A549 (cell line): Measurements from ENCODE around the gene ZNF425. TPM values are rescaled to one million over a fixed set of nuclear protein-coding genes. Genes with fewer than 3 reads are reported as not detected.

Experiments
- ATAC-seq, 2 experiments: fragments of 200-7000 bp in 1 of 2; fragments of >200 bp in 1 of 2; cut with Nextera tagmentation in 1 of 2; cut with Tn5 transposase in 1 of 2; 3 replicates each; pipeline versions ENCODE4 v1.8.0 to v1.9.1; 2018 to 2020; ENCODE audit warnings: mild to moderate bottlenecking in 1 of 2, moderate library complexity in 1 of 2
- CTCF ChIA-PET: fragments of 300-600 bp; sonication (Branson Sonifier 250); formaldehyde crosslinking; extraction: SDS; loops from one replicate; lab custom pipeline; 2021; ENCODE audit warnings: antibody characterized with exemption, inconsistent platforms; lab: Yijun Ruan, JAX
- POLR2A ChIA-PET: fragments of 350-600 bp; formaldehyde crosslinking; extraction: SDS; loops from one replicate; lab custom pipeline; 2021; ENCODE audit warnings: antibody characterized with exemption, inconsistent platforms; lab: Yijun Ruan, JAX
- DNase-seq, 2 experiments: peaks; one replicate each; pipeline versions ENCODE4 v3.0.0 to v3.0.0-alpha.2; 2011 to 2016; ENCODE audit warnings: low read depth in 1 of 2, low spot score in 1 of 2
- FAIRE-seq: peaks from 2 replicates; lab custom pipeline; 2011; peaks lifted over from hg19 to GRCh38; lab: Jason Lieb, UNC
- H3K27ac ChIP-seq, 2 experiments: fragments of >200 bp; sonication (Bioruptor Twin); formaldehyde crosslinking; 3 replicates each; pipeline ENCODE4 v1.5.1; 2016 to 2017
- H3K4me1 ChIP-seq: fragments of >200 bp; sonication (Bioruptor Twin); formaldehyde crosslinking; 3 replicates; pipeline ENCODE4 v1.6.1; 2016
- H3K4me2 ChIP-seq: fragments of >200 bp; sonication (Bioruptor Twin); formaldehyde crosslinking; 3 replicates; pipeline ENCODE4 v1.6.1; 2016
- H3K4me3 ChIP-seq: fragments of >200 bp; sonication (Bioruptor Twin); formaldehyde crosslinking; 3 replicates; pipeline ENCODE4 v1.5.1; 2016
- H3K9me3 ChIP-seq: fragments of >200 bp; sonication (Bioruptor Twin); formaldehyde crosslinking; 3 replicates; pipeline ENCODE4 v1.6.1; 2016
- BHLHE40 ChIP-seq: IDR thresholded peaks from 2 replicates; pipeline ENCODE4 v1.6.1; 2012; ENCODE audit warnings: low read depth, low read length, inconsistent platforms
- CBX8 ChIP-seq: fragments of 200-600 bp; sonication (generic); IDR thresholded peaks from 2 replicates; pipeline ENCODE4 v1.6.1; 2016
- CHD4 ChIP-seq: fragments of 200-600 bp; sonication (generic); IDR thresholded peaks from 2 replicates; pipeline ENCODE4 v1.6.1; 2016; ENCODE audit warnings: antibody characterized with exemption, mild to moderate bottlenecking, borderline replicate concordance
- EHMT2 ChIP-seq: fragments of 200-600 bp; sonication (generic); IDR thresholded peaks from 2 replicates; pipeline ENCODE4 v1.6.1; 2016; ENCODE audit warnings: antibody characterized with exemption, low read depth, mild to moderate bottlenecking, moderate library complexity
- ESRRA ChIP-seq: fragments of 150-350 bp; IDR thresholded peaks from 2 replicates; pipeline ENCODE4 v1.6.1; 2014; ENCODE audit warnings: mild to moderate bottlenecking, low read length, borderline replicate concordance
- FOSL2 ChIP-seq, 2 experiments: fragments of 450-650 bp in 1 of 2; fragments of >200 bp in 1 of 2; sonication (Bioruptor Twin) in 1 of 2; formaldehyde crosslinking; IDR thresholded peaks; 2 replicates each; pipeline versions ENCODE4 v1.5.0 to v1.6.1; 2016 to 2020; ENCODE audit warnings: mild to moderate bottlenecking in 1 of 2, moderate library complexity in 1 of 2
- FOXS1 ChIP-seq: fragments of 250-450 bp; sonication (Bioruptor Pico); IDR thresholded peaks from 2 replicates; pipeline ENCODE4 v1.5.0; 2020; ENCODE audit warnings: mild to moderate bottlenecking, moderate library complexity
- HDAC2 ChIP-seq: fragments of 200-600 bp; sonication (generic); IDR thresholded peaks from 2 replicates; pipeline ENCODE4 v1.6.1; 2016
- HEYL ChIP-seq: fragments of 250-450 bp; sonication (Bioruptor Pico); IDR thresholded peaks from 2 replicates; pipeline ENCODE4 v1.8.0; 2021; ENCODE audit warnings: mild to moderate bottlenecking, moderate library complexity
- HOXA7 ChIP-seq: fragments of 250-450 bp; sonication (Bioruptor Pico); IDR thresholded peaks from 2 replicates; pipeline ENCODE4 v1.5.0; 2020; ENCODE audit warnings: mild to moderate bottlenecking, moderate library complexity
- HOXB5 ChIP-seq: fragments of 250-450 bp; sonication (Bioruptor Pico); IDR thresholded peaks from 2 replicates; pipeline ENCODE4 v1.5.0; 2020; ENCODE audit warnings: mild to moderate bottlenecking, moderate library complexity
- KDM5A ChIP-seq: fragments of 200-600 bp; sonication (generic); IDR thresholded peaks from 2 replicates; pipeline ENCODE4 v1.6.1; 2016; ENCODE audit warnings: antibody characterized with exemption, mild to moderate bottlenecking
- MYC ChIP-seq: IDR thresholded peaks from 2 replicates; pipeline ENCODE4 v1.6.1; 2012; ENCODE audit warnings: mild to moderate bottlenecking, inconsistent platforms, low read length, improper control_type of control experiment, borderline replicate concordance
- NFE2L2 ChIP-seq: fragments of 150-350 bp; conservative IDR thresholded peaks from 2 replicates; pipeline ENCODE4 v1.6.1; 2014; ENCODE audit warnings: low read length
- NR3C1 ChIP-seq: fragments of >200 bp; sonication (Bioruptor Twin); formaldehyde crosslinking; IDR thresholded peaks from 3 replicates; pipeline ENCODE4 v1.6.1; 2017
- RARB ChIP-seq: fragments of 250-450 bp; sonication (Bioruptor Pico); IDR thresholded peaks from 2 replicates; pipeline ENCODE4 v1.8.0; 2021; ENCODE audit warnings: mild to moderate bottlenecking, moderate library complexity
- RFX5 ChIP-seq: fragments of 450-650 bp; IDR thresholded peaks from 2 replicates; pipeline ENCODE4 v1.7.1; 2014; ENCODE audit warnings: antibody characterized with exemption, mild to moderate bottlenecking, moderate library complexity
- SMC3 ChIP-seq: fragments of >200 bp; sonication (Bioruptor Twin); formaldehyde crosslinking; IDR thresholded peaks from 3 replicates; pipeline ENCODE4 v1.6.1; 2018; ENCODE audit warnings: inconsistent platforms
- TFCP2L1 ChIP-seq: fragments of 250-450 bp; sonication (Bioruptor Pico); IDR thresholded peaks from 2 replicates; pipeline ENCODE4 v1.5.0; 2021; ENCODE audit warnings: mild to moderate bottlenecking
- TP53 ChIP-seq: fragments of 250-450 bp; sonication (Bioruptor Pico); IDR thresholded peaks from 2 replicates; pipeline ENCODE4 v1.5.0; 2021; ENCODE audit warnings: mild to moderate bottlenecking, moderate library complexity
- ZC3H11A ChIP-seq: fragments of 450-650 bp; IDR thresholded peaks from 2 replicates; pipeline ENCODE4 v1.6.1; 2014; ENCODE audit warnings: antibody characterized with exemption, mild to moderate bottlenecking
- ZFP36 ChIP-seq: fragments of 450-650 bp; IDR thresholded peaks from 2 replicates; pipeline ENCODE4 v1.6.1; 2014; ENCODE audit warnings: borderline replicate concordance; ENCODE audit not compliant: partially characterized antibody
- WGBS: methylation state at CpG from one replicate; pipeline ENCODE4 v1.1.6; 2017; ENCODE audit errors: missing lambda C conversion rate; 5-methylcytosine and 5-hydroxymethylcytosine counted together
- polyA plus RNA-seq, 4 experiments: library from polyadenylated mRNA; depleted of rRNA in 3 of 4; stranded (reverse); fragments of >200 nt; fragmentation: RNase III in 1 of 4; extraction: RNeasy Plus Mini Kit Qiagen cat#74134 plus additional on column Dnase treatment in 1 of 4; gene quantifications; 2 replicates in 3 of 4; 3 replicates in 1 of 4; pipeline ENCODE4 v1.2.3, GENCODE V29; 2011 to 2017
- TF ChIP-seq, protein P1 (sequence below): fragments of >200 bp; sonication (Bioruptor Twin); formaldehyde crosslinking; IDR thresholded peaks from 3 replicates; pipeline ENCODE4 v1.5.1; 2016
- TF ChIP-seq, protein P2 (sequence below): IDR thresholded peaks from 2 replicates; pipeline ENCODE4 v1.6.1; 2012; ENCODE audit warnings: low read depth, borderline replicate concordance
- TF ChIP-seq, protein P3 (sequence below): fragments of 250-450 bp; sonication (Bioruptor Pico); IDR thresholded peaks from 2 replicates; pipeline ENCODE4 v1.5.0; 2020; ENCODE audit warnings: low read depth, mild to moderate bottlenecking, moderate library complexity
- TF ChIP-seq, protein P4 (sequence below): fragments of >200 bp; sonication (Bioruptor Twin); formaldehyde crosslinking; IDR thresholded peaks from 2 replicates; pipeline ENCODE4 v1.6.1; 2016

Gene ZNF425
- polyA plus RNA-seq, 2 of the 4 experiments (the other 2 are of a cell fraction) = 0.80 to 1.6 TPM

DNA sequence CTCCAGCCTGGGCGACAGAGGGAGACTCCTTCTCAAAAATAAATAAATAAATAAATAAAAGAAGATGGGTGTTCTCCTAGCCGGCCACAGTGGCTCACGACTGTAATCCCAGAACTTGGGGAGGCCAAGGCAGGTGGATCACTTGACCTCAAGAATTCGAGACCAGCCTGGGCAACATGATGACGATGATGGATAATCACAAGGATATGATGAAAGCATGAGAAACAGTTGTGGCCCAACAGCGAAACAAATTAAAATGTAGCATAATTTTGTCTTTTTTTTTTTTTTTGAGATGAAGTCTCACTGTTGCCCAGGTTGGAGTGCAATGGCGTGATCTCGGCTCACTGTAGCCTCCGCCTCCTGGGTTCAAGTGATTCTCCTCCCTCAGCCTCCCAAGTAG lies 48.5 kb downstream of the ZNF425 start:
- 84% methylated on average over 9 of the region's 9 CpGs for WGBS
- POLR2A ChIA-PET = no interaction called here
- DNase-seq = no peak

DNA sequence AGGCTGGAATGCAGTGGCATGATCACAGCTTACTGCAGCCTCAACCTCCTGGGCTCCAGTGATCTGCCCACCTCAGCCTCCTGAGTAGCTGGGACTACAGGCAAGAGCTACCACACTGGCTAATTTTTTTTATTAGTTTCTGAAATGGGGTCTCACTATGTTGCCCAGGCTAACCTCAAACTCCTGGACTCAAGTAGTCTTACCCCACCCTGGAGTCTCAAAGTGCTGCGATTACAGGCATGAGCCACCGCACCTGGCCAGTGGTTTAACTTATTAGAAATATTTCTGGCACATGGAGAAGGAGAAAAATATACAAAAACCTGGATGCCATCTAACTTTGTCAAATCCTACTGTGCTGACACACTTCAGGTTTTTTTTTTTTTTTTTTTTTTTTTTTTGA lies 50.8 kb downstream of the ZNF425 start:
- no peaks in the 10 kb centered on the region for H3K4me1 ChIP-seq
- CTCF ChIA-PET = interaction anchor here (3.2 kb wide), 1 partner anchor 10 kb away, joined by 15 read pairs; no protein-coding TSS in a partner anchor

More for the DNA sequence above, 48.5 kb downstream of the ZNF425 start:
- no peak overlapping the region for H3K27ac ChIP-seq
- no peak for ATAC-seq
- H3K4me1 ChIP-seq = no peaks in the 10 kb centered on the region
- FAIRE-seq = no peak
- CTCF ChIA-PET = interaction anchor here (1.4 to 5.7 kb wide), 2 partner anchors 8 to 12 kb away, joined by 3 to 33 read pairs; no protein-coding TSS in a partner anchor
- H3K4me2 ChIP-seq = no peak overlapping the region
- no peak overlapping the region for H3K4me3 ChIP-seq
- no peaks in the 10 kb centered on the region for H3K9me3 ChIP-seq
- TF ChIP-seq NR3C1 (no peak), RFX5 (no peak), RARB (CRISPR knock-in tag) (no peak), TFCP2L1 (CRISPR knock-in tag) (no peak), CBX8 (no peak), BHLHE40 (no peak), NFE2L2 (no peak), SMC3 (no peak), ZC3H11A (no peak), FOSL2 (IDR thresholded peaks at IDR 0.05) (no peak), FOSL2 (CRISPR knock-in tag; IDR thresholded peaks at IDR 0.05) (no peak)

More for the DNA sequence above, 50.8 kb downstream of the ZNF425 start:
- no peak overlapping the region for H3K27ac ChIP-seq
- no peak for DNase-seq
- H3K4me3 ChIP-seq = no peak overlapping the region
- POLR2A ChIA-PET = interaction anchor here (0.7 kb wide), 1 partner anchor 9 kb away, joined by 3 read pairs; no protein-coding TSS in a partner anchor
- ATAC-seq = no peak
- no peak for FAIRE-seq
- no peaks in the 10 kb centered on the region for H3K9me3 ChIP-seq
- no peak for TF ChIP-seq ZFP36
- TF ChIP-seq FOSL2 (IDR thresholded peaks at IDR 0.05) = no peak
- TF ChIP-seq FOSL2 (CRISPR knock-in tag; IDR thresholded peaks at IDR 0.05) = no peak
- no peak for TF ChIP-seq FOXS1 (CRISPR knock-in tag)
- TF ChIP-seq RFX5 = no peak
- TF ChIP-seq, protein P1, sequence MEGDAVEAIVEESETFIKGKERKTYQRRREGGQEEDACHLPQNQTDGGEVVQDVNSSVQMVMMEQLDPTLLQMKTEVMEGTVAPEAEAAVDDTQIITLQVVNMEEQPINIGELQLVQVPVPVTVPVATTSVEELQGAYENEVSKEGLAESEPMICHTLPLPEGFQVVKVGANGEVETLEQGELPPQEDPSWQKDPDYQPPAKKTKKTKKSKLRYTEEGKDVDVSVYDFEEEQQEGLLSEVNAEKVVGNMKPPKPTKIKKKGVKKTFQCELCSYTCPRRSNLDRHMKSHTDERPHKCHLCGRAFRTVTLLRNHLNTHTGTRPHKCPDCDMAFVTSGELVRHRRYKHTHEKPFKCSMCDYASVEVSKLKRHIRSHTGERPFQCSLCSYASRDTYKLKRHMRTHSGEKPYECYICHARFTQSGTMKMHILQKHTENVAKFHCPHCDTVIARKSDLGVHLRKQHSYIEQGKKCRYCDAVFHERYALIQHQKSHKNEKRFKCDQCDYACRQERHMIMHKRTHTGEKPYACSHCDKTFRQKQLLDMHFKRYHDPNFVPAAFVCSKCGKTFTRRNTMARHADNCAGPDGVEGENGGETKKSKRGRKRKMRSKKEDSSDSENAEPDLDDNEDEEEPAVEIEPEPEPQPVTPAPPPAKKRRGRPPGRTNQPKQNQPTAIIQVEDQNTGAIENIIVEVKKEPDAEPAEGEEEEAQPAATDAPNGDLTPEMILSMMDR = no peak
- TF ChIP-seq CHD4 = no peak
- no peak for TF ChIP-seq ESRRA
- TF ChIP-seq HEYL (CRISPR knock-in tag) = no peak
- TF ChIP-seq HDAC2 = no peak
- no peak for TF ChIP-seq NFE2L2
- no peak for TF ChIP-seq HOXB5 (CRISPR knock-in tag)
- TF ChIP-seq TP53 = no peak
- TF ChIP-seq TFCP2L1 (CRISPR knock-in tag) = no peak
- TF ChIP-seq HOXA7 (CRISPR knock-in tag) = no peak
- TF ChIP-seq, protein P2, sequence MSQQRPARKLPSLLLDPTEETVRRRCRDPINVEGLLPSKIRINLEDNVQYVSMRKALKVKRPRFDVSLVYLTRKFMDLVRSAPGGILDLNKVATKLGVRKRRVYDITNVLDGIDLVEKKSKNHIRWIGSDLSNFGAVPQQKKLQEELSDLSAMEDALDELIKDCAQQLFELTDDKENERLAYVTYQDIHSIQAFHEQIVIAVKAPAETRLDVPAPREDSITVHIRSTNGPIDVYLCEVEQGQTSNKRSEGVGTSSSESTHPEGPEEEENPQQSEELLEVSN = no peak
- no peak for TF ChIP-seq EHMT2
- no peak for TF ChIP-seq KDM5A
- TF ChIP-seq, protein P3, sequence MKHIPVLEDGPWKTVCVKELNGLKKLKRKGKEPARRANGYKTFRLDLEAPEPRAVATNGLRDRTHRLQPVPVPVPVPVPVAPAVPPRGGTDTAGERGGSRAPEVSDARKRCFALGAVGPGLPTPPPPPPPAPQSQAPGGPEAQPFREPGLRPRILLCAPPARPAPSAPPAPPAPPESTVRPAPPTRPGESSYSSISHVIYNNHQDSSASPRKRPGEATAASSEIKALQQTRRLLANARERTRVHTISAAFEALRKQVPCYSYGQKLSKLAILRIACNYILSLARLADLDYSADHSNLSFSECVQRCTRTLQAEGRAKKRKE (CRISPR knock-in tag) = no peak
- TF ChIP-seq, protein P4, sequence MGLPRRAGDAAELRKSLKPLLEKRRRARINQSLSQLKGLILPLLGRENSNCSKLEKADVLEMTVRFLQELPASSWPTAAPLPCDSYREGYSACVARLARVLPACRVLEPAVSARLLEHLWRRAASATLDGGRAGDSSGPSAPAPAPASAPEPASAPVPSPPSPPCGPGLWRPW = no peak
- TF ChIP-seq MYC = no peak
- TF ChIP-seq, all 56 proteins: peak for 0
- 98% methylated on average over 2 of the region's 2 CpGs for WGBS
- H3K4me2 ChIP-seq = no peak overlapping the region
